ENCODE data around the gene CFD.
"Not testable (repeated sequence)": the region's sequence is repeated elsewhere in the genome, so short reads cannot be mapped to it uniquely, and the experiment has no call there.

The CFD gene

GRCh38 chr19:853614-854220 is 5.7 kb upstream of the CFD start:
- H3K9me3 ChIP-seq (ENCODE audit: control insufficient read depth, insufficient read depth, low read depth, low read length); POLR2A ChIA-PET; H3K4me3 ChIP-seq (ENCODE audit: low read depth, low read length); H3K4me1 ChIP-seq (ENCODE audit: control insufficient read depth, insufficient read depth, low read length); H3K36me3 ChIP-seq (ENCODE audit: control insufficient read depth in 2 of 2, insufficient read depth in 1 of 2, low read length in 2 of 2); H3K27ac ChIP-seq (ENCODE audit: extremely low read depth, low read depth, low read length): not testable (repeated sequence)
- CTCF ChIA-PET: interaction anchor here (0.6 kb wide), 1 partner anchor 13 kb away, joined by 3 read pairs; no protein-coding TSS in a partner anchor

GRCh38 chr19:854549-854948 is 4.9 kb upstream of the CFD start:
- H3K9me3 ChIP-seq (ENCODE audit: control insufficient read depth, insufficient read depth, low read depth, low read length): no peaks in the 10 kb centered on the region
- H3K4me1 ChIP-seq (ENCODE audit: control insufficient read depth, insufficient read depth, low read length): no peaks in the 10 kb centered on the region
- H3K27ac ChIP-seq (ENCODE audit: extremely low read depth, low read depth, low read length): no peak overlapping the region
- TF ChIP-seq ZNF133 (tag by site-specific recombination; IDR thresholded peaks at IDR 0.05): no peak
- TF ChIP-seq ZBTB11 (tag by site-specific recombination; conservative IDR thresholded peaks at IDR 0.05; ENCODE audit: low read depth): no peak
- no peak for TF ChIP-seq ZNF514 (tag by site-specific recombination; IDR thresholded peaks at IDR 0.05)
- no peak for TF ChIP-seq ZNF114 (tag by site-specific recombination; IDR thresholded peaks at IDR 0.05)
- TF ChIP-seq TRIM28 (IDR thresholded peaks at IDR 0.05; ENCODE audit: borderline replicate concordance, low read length): no peak
- no peak for TF ChIP-seq ZNF777 (tag by site-specific recombination; IDR thresholded peaks at IDR 0.05; ENCODE audit: borderline replicate concordance)
- TF ChIP-seq ZSCAN18 (tag by site-specific recombination; IDR thresholded peaks at IDR 0.05): no peak
- no peaks in the 10 kb centered on the region for H3K36me3 ChIP-seq (ENCODE audit: control insufficient read depth in 2 of 2, insufficient read depth in 1 of 2, low read length in 2 of 2)
- ChIA-PET POLR2A (no interaction called here), CTCF (no interaction called here)
- no peak overlapping the region for H3K4me3 ChIP-seq (ENCODE audit: low read depth, low read length)

- H3K36me3 ChIP-seq (ENCODE audit: control insufficient read depth in 2 of 2, insufficient read depth in 1 of 2, low read length in 2 of 2): no peaks in the 10 kb centered on the region
- no peak overlapping the region for H3K4me3 ChIP-seq (ENCODE audit: low read depth, low read length)
- H3K9me3 ChIP-seq (ENCODE audit: control insufficient read depth, insufficient read depth, low read depth, low read length): no peaks in the 10 kb centered on the region
- CTCF ChIA-PET: interaction anchor here (2.6 kb wide), 1 partner anchor 68 kb away, joined by 7 read pairs; no protein-coding TSS in a partner anchor
- POLR2A ChIA-PET: no interaction called here
- no peaks in the 10 kb centered on the region for H3K4me1 ChIP-seq (ENCODE audit: control insufficient read depth, insufficient read depth, low read length)
- TF ChIP-seq ZNF664 (tag by site-specific recombination; IDR thresholded peaks at IDR 0.05) (peak; percentile 80), ZNF37A (tag by site-specific recombination; IDR thresholded peaks at IDR 0.05) (no peak)
- H3K27ac ChIP-seq (ENCODE audit: extremely low read depth, low read depth, low read length): no peak overlapping the region
Measured at GRCh38 chr19:855142-855541, 4.3 kb upstream of the CFD start.

GRCh38 chr19:855566-856120 is 3.8 kb upstream of the CFD start:
- H3K4me1 ChIP-seq (ENCODE audit: control insufficient read depth, insufficient read depth, low read length): no peaks in the 10 kb centered on the region
- TF ChIP-seq ZBTB20 (tag by site-specific recombination; IDR thresholded peaks at IDR 0.05): no peak
- no peak for TF ChIP-seq BCL11A (tag by site-specific recombination; IDR thresholded peaks at IDR 0.05; ENCODE audit: low read depth)
- TF ChIP-seq ZNF785 (tag by site-specific recombination; IDR thresholded peaks at IDR 0.05): no peak
- POLR2A ChIA-PET: no interaction called here

More at GRCh38 chr19:855566-856120, 3.8 kb upstream of the CFD start:
- Histone ChIP-seq H3K36me3 (ENCODE audit: control insufficient read depth in 2 of 2, insufficient read depth in 1 of 2, low read length in 2 of 2) (no peaks in the 10 kb centered on the region), H3K27ac (ENCODE audit: extremely low read depth, low read depth, low read length) (no peak overlapping the region), H3K4me3 (ENCODE audit: low read depth, low read length) (no peak overlapping the region), H3K9me3 (ENCODE audit: control insufficient read depth, insufficient read depth, low read depth, low read length) (no peaks in the 10 kb centered on the region)
- CTCF ChIA-PET: interaction anchor here (0.6 to 2.6 kb wide), 5 partner anchors 36 to 481 kb away, joined by 3 to 7 read pairs (median 3); no protein-coding TSS in a partner anchor
